Effector CD4-positive, alpha-beta T cell (primary cell): Measurements from ENCODE around the gene ADCY5.

Experiments used
- DNase-seq: peaks from one replicate; pipeline ENCODE4 v3.0.0-alpha.2; 2020

ADCY5 gene

DNA sequence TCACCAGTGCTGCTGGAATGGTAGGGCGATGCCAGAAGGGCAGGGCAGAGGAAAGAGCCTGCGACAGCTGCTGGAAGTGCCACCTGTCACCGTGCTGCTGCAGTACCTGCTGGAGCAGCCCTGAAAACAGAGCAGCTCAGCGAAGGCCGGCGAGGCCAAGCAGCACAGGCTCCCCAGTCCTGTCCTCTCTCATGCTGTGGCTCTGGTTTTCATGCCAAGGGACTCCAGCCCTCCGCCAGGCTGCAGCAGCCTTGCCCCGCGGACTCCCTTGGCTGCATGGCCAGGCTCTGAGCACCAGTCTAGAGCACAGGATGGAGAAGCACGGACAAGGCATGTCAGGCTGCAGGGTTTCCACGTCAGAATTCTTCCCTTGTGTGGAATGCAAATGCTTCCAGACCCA, 43.9 kb downstream of the ADCY5 start:
- no peak for DNase-seq

DNA sequence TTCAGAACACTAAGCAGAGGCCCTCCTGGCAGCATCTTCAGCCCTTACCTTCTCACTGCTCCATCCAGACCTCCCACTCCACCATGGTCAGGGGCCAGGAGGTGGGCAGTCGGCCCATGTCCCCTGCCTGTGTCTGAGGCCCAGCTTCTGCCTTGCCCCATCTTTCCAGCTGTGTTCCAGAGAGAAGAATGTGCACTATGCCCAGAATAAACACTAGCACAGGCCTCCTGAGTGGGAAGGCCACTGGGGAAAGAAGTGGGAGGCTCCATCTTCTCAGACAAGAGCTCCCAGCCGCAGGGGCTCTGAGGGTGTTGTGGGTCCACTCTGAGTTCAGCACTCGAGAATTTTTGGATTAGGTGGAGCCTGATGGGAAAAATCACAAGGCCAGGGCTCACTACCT, 44.5 kb downstream of the ADCY5 start:
- DNase-seq: no peak

- DNase-seq: no peak
Observed at GRCh38 chr3:123401836-123402530, 46.9 kb downstream of the ADCY5 start.

GRCh38 chr3:123400169-123400568, 48.7 kb downstream of the ADCY5 start:
- DNase-seq: no peak

DNA sequence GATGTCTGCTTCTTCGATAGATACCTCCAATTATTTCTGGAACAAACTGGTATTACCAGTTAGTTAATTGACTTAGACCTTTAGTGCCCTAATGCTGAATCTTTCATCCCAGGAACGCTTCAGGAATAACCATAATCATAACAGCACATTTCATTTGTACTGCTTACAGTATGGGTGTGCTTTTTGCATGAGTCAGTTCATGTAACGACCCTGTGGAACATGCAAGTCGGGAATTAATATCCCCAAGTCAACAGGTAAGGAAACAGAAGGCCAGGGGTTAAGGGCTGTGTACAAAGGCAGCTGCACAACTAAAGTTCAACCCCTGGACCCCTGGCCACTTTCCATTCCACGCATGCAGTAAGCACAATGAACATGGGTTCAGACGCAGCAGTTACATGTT, 49.2 kb downstream of the ADCY5 start:
- no peak for DNase-seq

DNA sequence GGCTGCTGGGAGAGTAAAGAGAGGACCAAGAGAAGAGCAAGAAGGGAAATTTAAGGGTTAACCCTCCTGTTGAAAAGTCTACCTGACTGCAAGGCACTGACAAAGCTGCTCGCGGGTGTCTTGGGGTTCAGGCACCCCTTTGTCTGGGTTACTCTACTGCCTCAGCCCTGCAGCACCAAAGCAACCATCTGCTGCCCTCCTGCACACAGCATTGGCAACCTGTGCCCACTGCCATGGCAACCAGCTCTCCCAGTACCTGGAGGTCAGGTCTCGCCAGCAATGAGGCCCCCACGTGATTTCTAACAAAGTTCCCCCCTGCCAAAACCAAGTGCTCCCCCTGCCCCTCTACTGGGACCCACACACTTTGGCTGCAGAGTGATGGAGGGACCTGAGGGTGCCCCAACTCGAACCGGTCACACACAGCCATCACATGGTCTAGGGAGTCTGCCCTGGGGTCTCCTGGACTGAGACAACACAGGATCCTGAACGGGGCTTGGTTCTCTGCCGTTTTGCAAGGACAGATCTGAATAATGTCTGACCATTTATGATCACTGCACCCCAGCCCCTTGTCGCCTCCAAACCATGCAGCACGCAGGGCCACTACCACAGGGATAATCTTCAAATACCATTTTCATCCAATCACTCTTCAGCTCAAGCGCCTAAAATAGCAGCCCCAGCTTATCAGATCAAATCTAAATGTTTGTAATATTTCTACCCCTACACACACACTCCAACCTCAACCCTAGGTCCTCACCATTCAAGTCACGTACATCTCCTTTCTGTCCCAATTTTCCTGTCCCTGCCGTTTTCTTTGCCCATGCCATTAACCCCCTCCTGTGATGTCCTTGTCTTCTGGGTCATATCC, 50.7 kb downstream of the ADCY5 start:
- no peak for DNase-seq

GRCh38 chr3:123397050-123397590, 51.8 kb downstream of the ADCY5 start:
- no peak for DNase-seq

DNA sequence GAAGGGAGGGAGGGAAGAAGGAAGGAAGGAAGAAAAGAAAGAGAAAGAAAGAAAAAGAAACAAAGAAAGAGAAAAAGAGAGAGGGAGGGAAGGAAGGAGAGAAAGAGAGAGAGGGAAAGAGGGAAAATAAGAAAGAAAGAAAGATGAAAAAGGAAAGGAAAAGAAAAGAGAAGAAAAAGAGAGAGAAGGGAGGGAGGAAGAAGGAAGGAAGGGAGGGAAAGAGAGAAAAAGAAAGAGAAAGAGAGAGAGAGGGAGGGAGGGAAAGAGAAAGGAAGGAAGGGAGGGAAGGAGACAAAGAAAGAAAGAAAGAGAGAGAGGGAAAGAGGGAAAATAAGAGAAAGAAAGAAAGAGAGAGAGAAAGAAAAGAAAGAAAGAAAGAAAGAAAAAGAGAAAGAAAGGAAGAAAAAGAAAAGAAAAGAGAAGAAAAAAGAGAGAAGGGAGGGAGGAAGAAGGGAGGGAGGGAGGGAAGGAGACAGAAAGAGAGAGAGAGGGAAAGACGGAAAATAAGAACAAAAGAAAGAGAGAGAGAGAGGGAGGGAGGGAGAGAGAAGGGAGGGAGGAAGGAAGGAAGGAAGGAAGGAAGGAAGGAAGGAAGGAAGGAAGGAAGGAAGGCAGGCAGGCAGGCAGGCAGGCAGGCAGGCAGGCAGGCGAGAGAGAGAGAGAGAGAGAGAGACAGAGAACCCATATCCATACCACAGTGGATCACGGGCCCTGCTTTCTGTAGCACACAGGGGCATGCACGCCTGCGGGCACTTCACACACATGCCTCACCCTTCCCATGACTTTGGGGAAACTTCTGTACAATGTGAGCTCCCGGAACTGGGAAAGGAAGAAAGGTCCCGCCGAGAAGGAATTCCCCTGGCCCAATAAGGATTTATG, 52.5 kb downstream of the ADCY5 start:
- DNase-seq: no peak

DNA sequence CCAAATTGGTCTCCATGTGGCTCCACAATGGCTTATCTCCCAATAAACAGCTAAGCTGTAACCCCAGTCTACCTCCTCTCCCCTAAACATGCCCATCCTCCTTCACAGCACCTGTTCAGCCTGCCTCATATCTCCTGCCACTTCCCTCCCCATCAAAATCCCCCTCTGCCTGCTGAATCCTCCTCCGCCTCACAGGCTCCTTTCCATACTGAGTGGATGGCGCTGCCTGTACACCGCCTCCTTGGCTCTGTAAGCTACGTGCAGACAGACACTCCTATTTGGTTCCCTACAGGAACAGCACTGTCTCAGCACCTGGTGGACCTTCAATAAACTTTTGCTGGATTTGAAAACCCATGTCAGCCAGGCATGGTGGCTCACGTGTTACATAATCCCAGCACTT, 53.7 kb downstream of the ADCY5 start:
- no peak for DNase-seq

DNA sequence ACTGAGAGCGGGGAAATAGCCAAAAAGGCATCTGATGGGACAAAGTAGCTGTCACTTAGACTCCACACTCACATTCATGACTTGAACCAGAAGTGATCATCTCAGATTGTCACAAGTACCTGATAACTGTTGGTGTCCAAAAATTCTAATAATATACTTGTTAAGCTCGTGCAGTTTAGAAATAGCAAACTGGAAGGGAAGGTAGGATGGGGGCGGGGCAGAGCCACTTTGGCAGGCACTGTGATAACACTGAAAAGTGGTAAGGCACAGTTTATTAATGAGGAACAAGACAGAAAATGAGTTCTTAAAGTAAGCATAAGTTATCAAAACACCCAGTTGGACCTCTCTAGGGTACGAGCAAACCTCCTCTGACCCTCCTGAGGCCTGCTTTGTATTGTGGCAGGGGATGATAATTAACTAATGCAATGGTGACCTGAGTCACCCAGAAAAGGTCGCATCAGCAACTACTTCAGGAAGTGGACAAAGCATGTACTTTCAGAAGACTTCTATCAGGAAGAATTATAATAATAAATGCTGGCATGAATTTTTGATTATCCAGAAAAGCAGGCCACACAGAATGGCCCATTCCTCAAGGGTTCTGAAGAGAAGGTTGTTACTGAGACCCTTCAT, 54.4 kb downstream of the ADCY5 start:
- DNase-seq: no peak

GRCh38 chr3:123392871-123393620, 55.8 kb downstream of the ADCY5 start:
- DNase-seq: no peak

DNA sequence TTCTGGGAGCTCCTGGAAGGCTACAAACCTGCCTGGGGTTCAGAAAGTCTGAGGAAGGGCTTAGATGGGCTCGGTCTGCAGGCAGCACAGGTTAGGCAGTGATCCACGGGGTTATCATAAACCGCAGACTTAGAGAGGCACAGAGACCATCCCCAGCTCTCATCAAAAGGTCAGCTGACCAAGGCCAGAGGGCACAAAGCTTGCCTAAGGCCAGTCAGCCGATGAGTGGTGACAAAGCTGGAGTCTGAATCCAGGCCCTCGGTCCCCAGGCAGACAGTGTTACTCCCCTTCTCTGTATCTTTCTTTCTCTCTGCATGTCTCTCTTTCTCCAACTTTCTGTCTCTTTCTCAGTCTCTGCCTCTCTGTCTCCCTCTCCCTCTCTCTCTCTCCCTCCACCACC, 56.5 kb downstream of the ADCY5 start:
- DNase-seq: no peak

DNA sequence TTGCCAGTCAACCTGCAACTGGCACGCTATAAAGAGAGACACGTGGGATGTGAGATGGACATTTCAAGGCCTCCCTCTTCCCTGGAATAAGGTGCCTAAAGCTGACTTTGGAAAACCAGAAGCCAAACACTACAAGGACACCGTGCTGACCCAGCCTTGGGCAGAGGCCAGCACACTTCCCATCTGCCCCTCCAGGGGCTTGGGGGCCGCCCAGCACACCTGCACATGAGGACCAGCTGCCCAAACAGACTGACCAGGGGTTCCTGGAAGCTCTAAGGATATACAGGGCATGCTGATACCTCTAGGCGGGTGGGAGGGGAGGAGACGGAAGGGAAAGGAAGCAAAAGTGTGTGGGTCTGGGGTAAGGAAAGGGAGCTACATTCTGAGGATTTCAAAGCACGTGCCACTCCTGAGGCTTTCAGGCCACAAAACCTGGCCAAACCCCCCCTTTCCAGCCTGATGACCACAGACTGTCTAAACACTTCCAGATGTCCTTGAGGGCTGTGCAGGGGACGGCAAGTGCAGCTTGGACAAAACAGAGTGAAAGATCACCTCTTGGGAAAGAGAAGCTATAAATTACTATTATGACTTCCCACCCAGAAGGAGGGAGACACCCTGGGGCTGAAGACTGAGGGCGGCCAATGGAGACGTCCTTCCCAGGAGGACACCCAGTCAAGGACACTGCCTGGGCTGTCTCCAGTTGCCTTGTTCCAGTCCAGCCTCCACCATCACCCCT, 57.9 kb downstream of the ADCY5 start:
- no peak for DNase-seq

GRCh38 chr3:123389628-123389918, 59.3 kb downstream of the ADCY5 start:
- no peak for DNase-seq

GRCh38 chr3:123388811-123389627, 59.9 kb downstream of the ADCY5 start:
- no peak for DNase-seq

- no peak for DNase-seq
Observed at GRCh38 chr3:123388042-123388441, 60.8 kb downstream of the ADCY5 start.

DNA sequence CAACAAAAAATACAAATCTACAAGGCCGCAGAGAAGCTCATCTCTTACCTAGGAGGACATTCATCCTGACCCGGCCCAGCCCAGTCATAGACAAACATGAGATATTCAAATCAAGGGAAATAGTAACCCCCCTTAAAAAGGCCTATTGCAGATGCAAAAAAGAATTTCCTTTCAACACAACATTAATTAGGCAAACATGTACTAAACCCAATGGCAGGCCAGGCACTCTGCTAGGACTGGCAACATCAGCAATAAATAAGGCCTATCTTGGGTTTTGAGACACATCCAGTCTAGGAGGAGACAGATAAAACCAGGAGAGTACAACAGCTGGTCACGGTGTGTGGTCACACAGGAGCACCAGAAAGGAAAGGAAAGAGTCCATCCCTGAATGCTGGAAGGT, 61.4 kb downstream of the ADCY5 start:
- no peak for DNase-seq

DNA sequence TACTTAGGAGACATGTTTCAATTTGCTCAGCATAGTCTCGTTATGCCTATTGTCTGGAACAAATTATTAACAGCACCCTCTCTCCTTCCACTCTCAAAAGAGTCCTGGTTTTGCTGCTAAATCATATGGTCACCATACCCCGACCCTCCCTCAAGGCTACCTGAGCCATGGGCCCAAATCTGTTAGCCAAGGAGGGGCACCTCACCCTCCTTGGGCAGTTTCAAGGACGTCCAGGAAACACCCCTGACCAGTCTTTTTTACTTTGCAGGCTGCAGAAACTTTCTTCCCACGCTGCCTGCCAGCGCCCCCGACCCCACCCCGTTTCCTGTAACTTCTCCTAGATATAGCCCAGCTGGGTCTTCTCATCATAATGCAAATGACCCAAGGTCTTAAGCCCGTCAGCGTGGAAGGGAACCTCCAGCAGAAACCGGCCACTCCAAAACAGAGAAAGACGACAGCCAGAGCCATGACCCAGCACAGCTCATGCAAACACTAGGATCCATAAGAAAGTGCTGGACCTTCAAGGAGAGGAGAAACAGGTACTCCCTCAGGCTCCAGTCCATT, 62.3 kb downstream of the ADCY5 start:
- DNase-seq: no peak

GRCh38 chr3:123385981-123386380, 62.9 kb downstream of the ADCY5 start:
- DNase-seq: no peak

GRCh38 chr3:123385499-123385898, 63.4 kb downstream of the ADCY5 start:
- no peak for DNase-seq
